Iris pigment epithelial cell (primary cell): ENCODE results near the gene PRKCE.
"Not testable (repeated sequence)": the region's sequence is repeated elsewhere in the genome, so short reads cannot be mapped to it uniquely, and the experiment has no call there.

ENCODE experiments used
- DNase-seq: peaks from one replicate; pipeline ENCODE4 v3.0.0-alpha.2; 2011; ENCODE audit warnings: low read depth

PRKCE gene

GRCh38 chr2:45699032-45699658 lies 47.7 kb downstream of the PRKCE start:
- DNase-seq: peak; percentile 80

DNA sequence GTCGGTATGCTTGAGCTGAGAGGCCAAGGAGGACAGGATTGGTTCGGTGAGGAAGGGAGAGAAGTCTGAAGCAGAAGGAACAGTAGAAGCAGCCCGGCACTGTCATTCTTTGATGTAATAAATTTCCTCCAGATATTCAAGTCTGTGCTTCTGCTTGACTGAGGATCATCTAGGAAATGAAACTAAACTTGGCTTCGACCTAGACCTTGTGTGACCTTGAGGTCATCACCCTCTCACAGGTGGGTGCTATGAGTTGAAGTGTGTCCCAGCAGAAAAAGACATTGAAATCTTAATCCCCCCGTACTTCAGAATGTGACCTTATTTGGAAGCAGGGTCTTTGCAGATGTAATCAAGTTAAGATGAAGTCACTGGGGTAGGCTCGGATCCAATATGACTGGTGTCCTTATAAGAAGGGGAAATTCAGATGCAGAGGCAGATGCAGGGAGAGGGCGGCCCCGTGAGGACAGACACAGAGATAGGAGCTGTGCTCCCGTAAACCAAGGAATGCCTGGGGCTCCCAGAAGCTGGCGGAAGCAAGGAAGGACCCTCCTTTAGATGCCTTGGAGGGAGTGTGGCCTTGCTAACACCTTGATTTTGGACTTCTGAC lies 49.0 kb downstream of the PRKCE start:
- DNase-seq: no peak

- no peak for DNase-seq
Measured at GRCh38 chr2:45705233-45705632, 53.8 kb downstream of the PRKCE start.

GRCh38 chr2:45706033-45706432 lies 54.6 kb downstream of the PRKCE start:
- DNase-seq: no peak

GRCh38 chr2:45707006-45707405 lies 55.5 kb downstream of the PRKCE start:
- no peak for DNase-seq

DNA sequence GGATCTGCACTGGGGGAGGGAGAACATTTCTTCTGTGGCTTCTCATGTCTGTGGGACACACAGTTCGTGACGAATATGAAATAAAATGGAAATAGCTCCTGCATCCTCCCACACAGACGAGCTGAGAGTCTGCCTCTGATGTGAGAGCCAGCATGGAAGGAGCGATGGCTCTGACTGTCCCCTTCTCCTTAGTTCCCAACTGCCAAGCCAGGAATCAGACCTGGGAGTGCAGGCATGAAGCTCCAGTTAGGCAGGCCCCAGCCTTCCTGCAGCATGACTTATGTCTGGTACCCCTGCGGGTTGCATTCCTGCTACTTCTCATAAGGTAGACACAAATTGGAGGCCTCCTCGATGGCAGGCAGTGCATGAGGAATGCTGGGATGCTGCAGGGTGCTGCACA lies 56.2 kb downstream of the PRKCE start:
- DNase-seq: no peak

GRCh38 chr2:45708501-45708900 lies 57.0 kb downstream of the PRKCE start:
- no peak for DNase-seq

DNA sequence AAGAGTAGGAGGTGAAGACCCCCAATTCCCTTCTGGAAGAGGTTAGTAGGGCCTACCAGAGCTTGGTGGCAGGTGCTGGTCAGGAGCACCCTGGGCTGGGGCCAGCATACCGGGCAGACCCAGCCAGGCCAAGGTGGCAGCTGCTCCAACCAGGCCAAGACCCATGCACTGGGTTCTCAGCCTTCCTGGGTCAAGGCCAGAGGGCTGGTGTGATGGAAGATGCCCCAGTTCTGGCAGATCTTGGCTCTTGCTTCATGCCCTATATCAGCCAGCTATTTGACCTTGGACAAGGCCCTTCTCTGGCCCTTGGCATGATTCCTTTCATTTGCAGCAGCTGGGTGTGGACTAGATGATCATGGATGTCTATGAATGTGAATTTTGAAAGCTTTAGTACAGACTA lies 57.7 kb downstream of the PRKCE start:
- no peak for DNase-seq

DNA sequence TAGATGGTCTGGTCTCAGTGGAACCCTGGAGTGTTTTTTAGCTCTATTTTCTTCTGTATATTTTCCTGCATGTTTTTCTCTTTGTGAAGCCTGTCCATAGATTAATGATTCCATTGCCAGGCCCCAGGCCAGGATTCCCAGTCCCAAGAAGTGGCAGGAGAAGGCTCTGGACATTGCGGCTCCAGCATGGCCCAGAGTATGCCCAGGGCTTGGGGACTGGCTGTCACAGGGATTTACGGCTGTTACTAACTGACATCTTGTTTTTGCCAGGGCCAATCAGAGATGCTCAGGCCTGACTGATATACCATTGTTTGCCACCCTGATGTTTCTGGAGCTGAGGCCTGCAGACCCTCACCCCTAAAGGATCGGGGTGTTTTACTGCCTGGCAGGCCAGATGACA lies 59.0 kb downstream of the PRKCE start:
- no peak for DNase-seq

DNA sequence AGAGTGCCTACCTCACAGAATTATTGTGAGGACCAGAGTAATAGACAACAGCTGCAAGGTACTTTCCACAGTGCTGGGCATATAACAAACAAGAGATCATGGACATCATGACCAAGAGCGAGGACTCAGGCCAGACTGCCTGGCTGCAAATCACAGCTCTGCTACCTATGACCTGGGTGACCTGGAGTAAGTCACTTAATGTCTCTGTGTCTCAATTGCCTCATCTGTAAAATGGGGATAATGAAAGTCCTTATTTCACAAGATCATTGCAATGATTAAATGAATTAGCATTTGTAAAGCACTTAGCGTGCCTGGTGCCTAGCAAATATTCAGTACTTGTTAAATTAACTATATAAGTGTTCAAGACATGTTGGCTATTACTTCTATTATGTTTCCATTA lies 59.7 kb downstream of the PRKCE start:
- DNase-seq: no peak

- DNase-seq: no peak
Measured at GRCh38 chr2:45712570-45712969, 61.1 kb downstream of the PRKCE start.

DNA sequence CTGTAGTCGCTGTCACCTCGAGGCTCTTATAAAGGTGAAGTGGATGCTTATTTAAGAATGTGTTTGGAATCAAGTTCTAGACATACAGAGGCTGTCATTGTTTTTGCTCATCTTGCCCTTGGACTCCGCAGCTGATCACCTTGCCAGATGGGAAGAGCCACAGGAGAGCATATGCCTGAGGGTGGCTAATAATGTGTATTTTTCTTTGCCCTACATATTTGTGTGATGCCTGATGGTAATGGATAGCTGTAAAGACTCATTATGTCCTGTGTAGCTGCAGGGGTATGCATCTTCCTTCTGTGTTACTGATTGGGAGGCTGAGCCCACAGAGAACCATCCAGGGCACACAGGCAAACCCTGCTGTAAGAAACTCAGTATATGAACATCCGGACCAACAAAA lies 61.7 kb downstream of the PRKCE start:
- no peak for DNase-seq

- no peak for DNase-seq
Measured at GRCh38 chr2:45713591-45713990, 62.1 kb downstream of the PRKCE start.

DNA sequence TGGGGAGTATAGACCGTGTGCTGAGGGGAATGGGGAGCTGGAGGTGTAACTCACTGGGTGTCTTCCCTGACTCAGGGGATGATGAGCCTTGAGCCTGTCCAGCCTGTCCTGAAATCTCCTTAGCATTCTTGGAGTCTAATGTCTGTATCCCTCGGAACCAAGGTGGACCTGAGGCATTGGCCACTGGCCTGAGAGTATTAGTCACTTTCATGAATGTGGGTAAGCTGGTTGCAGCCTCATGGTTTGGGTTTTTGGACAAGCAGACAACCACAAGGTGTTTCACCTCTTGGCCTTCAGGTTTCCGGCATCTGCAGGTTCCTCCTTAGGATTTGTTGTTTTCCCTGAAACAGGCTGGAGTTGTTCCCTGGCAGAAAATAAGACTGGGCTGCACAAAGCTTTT lies 63.2 kb downstream of the PRKCE start:
- no peak for DNase-seq

- no peak for DNase-seq
Measured at GRCh38 chr2:45715601-45716379, 64.3 kb downstream of the PRKCE start.

DNA sequence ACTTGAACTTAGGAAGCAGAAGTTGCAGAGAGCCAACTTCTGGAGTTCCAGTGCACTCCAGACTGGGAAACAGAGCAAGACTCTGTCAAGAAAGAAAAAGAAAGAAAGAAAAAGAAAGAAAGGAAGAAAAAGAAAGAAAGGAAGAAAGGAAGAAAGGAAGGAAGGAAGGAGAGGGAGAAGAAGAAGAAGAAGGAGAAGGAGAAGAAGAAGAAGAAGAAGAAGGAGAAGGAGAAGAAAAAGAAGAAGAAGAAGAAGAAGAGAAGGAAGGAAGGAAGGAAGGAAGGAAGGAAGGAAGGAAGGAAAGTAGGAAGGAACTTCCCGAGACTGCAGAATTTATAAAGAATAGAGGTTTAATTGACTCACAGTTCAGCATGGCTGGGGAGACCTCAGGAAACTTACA lies 65.0 kb downstream of the PRKCE start:
- not testable (repeated sequence) for DNase-seq

DNA sequence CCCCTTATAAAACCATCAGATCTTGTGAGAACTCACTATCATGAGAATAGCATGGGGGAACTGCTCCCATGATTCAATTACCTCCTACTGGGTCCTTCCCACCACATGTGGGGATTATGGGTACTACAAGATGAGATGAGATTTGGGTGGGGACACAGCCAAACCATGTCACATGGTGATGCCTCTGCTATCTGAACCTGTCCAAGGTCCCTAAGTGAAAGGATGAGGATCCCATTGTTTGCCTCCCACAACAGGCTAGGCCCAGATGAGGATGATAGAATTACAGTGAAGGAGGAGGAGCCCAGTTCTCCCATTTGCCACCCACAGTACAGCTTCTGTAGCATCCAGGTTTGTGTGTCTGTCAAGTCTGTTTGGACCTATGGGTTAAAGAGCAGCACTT lies 65.4 kb downstream of the PRKCE start:
- no peak for DNase-seq

GRCh38 chr2:45720210-45720609 lies 68.7 kb downstream of the PRKCE start:
- DNase-seq: no peak

GRCh38 chr2:45721150-45721549 lies 69.7 kb downstream of the PRKCE start:
- no peak for DNase-seq

GRCh38 chr2:45722477-45722876 lies 71.0 kb downstream of the PRKCE start:
- DNase-seq: no peak

- no peak for DNase-seq
Measured at GRCh38 chr2:45723857-45724256, 72.4 kb downstream of the PRKCE start.

DNA sequence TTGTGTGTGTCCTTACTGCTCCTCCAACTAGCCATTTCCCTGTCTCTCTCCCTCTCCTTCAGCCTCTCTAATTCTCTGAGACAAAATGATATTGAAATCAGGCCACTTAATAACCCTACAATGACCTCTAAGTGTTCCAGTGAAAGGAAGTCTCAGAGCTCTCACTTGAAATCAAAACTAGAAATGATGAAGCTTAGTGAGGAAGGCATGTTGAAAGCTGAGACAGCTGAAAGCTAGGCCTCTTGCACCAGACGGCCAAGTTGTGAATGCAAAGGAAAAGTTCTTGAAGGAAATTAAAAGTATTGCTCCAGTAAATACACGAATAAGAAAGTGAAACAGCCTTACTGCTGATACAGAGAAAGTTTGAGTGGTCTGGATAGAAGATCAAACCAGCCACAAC lies 72.9 kb downstream of the PRKCE start:
- DNase-seq: peak; percentile 34

DNA sequence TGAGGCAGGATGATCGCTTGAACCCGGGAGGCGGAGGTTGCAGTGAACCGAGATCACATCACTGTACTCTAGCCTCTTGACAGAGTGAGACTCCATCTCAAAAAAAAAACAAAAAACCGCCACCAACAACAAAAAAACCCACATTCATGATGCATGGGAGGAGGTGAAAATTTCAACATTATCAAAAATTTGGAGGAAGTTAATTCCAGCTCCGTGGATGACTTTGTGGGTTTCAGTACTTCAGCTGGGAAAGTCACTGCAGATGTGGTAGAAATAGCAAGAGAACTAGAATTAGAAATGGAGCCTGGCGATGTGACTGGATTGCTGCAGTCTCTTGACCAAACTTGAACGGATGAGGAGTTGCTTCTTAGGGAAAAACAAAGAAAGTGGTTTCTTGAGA lies 74.3 kb downstream of the PRKCE start:
- no peak for DNase-seq

GRCh38 chr2:45726188-45726587 lies 74.7 kb downstream of the PRKCE start:
- DNase-seq: no peak
